Naive B cell (primary cell): Measurements from ENCODE around the gene PAPSS1. TPM values are rescaled to one million over a fixed set of nuclear protein-coding genes. Genes with fewer than 3 reads are reported as not detected.

Experiments used
- ATAC-seq, 2 donors: fragments of 150-1000 bp; cut with Tn5 transposase; 2 replicates each; pipeline ENCODE4 v1.10.0; 2021; ENCODE audit warnings: low read depth in 2 of 2, mild to moderate bottlenecking in 2 of 2, moderate library complexity in 2 of 2
- DNase-seq: peaks from one replicate; pipeline ENCODE4 v3.0.0; 2022
- H3K27ac Mint-ChIP-seq, 6 donors: one replicate each; pipeline ENCODE4 v1.8.0; 2020 to 2022; ENCODE audit warnings: mild to moderate bottlenecking in 6 of 6, mixed read lengths in 6 of 6, moderate library complexity in 5 of 6, inconsistent platforms in 2 of 6
- H3K27me3 Mint-ChIP-seq, 3 donors: one replicate each; pipeline ENCODE4 v1.8.0; 2021 to 2022; ENCODE audit warnings: mixed read lengths in 3 of 3, mild to moderate bottlenecking in 1 of 3
- H3K36me3 Mint-ChIP-seq, 2 donors: one replicate each; pipeline ENCODE4 v1.8.0; 2020 to 2022; ENCODE audit warnings: mixed read lengths in 2 of 2, inconsistent platforms in 1 of 2, mild to moderate bottlenecking in 1 of 2
- H3K4me1 Mint-ChIP-seq, 3 donors: one replicate each; pipeline ENCODE4 v1.8.0; 2020 to 2022; ENCODE audit warnings: mixed read lengths in 3 of 3, inconsistent platforms in 1 of 3, mild to moderate bottlenecking in 1 of 3, moderate library complexity in 1 of 3
- H3K4me3 Mint-ChIP-seq, 8 donors: one replicate each; pipeline ENCODE4 v1.8.0; 2020 to 2022; ENCODE audit warnings: mild to moderate bottlenecking in 8 of 8, mixed read lengths in 8 of 8, moderate library complexity in 8 of 8, inconsistent platforms in 2 of 8
- H3K9me3 Mint-ChIP-seq, 7 donors: one replicate each; pipeline ENCODE4 v1.8.0; 2020 to 2022; ENCODE audit warnings: mixed read lengths in 7 of 7, mild to moderate bottlenecking in 5 of 7, inconsistent platforms in 2 of 7, moderate library complexity in 1 of 7
- polyA plus RNA-seq, 6 donors: library from polyadenylated mRNA; unstranded; fragments of 300-500 nt; fragmentation: Illumina TruSeq; gene quantifications; one replicate each; pipeline ENCODE4 v1.2.3, GENCODE V29; 2021; ENCODE audit warnings: low read depth in 6 of 6

Gene PAPSS1
- polyA plus RNA-seq, 6 donors from 2014 or later, result 27.4 to 54.5 (median 33.6) TPM

- DNase-seq (no peak), ATAC-seq (no peak)
- no peak overlapping the region for H3K4me3 Mint-ChIP-seq
- no peak overlapping the region for H3K27ac Mint-ChIP-seq
- peaks cover 13 to 67% (median 39%) of the 10 kb centered on the region in 7 donors for H3K9me3 Mint-ChIP-seq
- H3K4me1 Mint-ChIP-seq, result no peaks in the 10 kb centered on the region
- peaks cover 0 to 17% of the 10 kb centered on the region in 2 donors for H3K36me3 Mint-ChIP-seq
- H3K27me3 Mint-ChIP-seq, result peaks cover 0 to 5% (median 0%) of the 10 kb centered on the region in 3 donors
Measured at GRCh38 chr4:107589269-107589668, 130.8 kb downstream of the PAPSS1 start.

GRCh38 chr4:107586371-107586770, 133.7 kb downstream of the PAPSS1 start:
- Mint-ChIP-seq H3K27me3 (no peaks in the 10 kb centered on the region), H3K36me3 (peaks cover 0 to 10% of the 10 kb centered on the region in 2 donors), H3K4me1 (no peaks in the 10 kb centered on the region), H3K9me3 (peaks cover 14 to 55% (median 48%) of the 10 kb centered on the region in 7 donors), H3K27ac (no peak overlapping the region), H3K4me3 (no peak overlapping the region)
- ATAC-seq, result no peak
- DNase-seq, result no peak

- H3K4me1 Mint-ChIP-seq, result no peaks in the 10 kb centered on the region
- H3K27ac Mint-ChIP-seq, result no peak overlapping the region
- no peaks in the 10 kb centered on the region for H3K36me3 Mint-ChIP-seq
- H3K4me3 Mint-ChIP-seq, result no peak overlapping the region
- ATAC-seq (no peak), DNase-seq (no peak)
- no peaks in the 10 kb centered on the region for H3K27me3 Mint-ChIP-seq
- peaks cover 14 to 27% (median 19%) of the 10 kb centered on the region in 7 donors for H3K9me3 Mint-ChIP-seq
Measured at GRCh38 chr4:107579099-107579498, 140.9 kb downstream of the PAPSS1 start.

GRCh38 chr4:107578321-107578720, 141.7 kb downstream of the PAPSS1 start:
- no peaks in the 10 kb centered on the region for H3K4me1 Mint-ChIP-seq
- H3K36me3 Mint-ChIP-seq, result no peaks in the 10 kb centered on the region

GRCh38 chr4:107577743-107578142, 142.3 kb downstream of the PAPSS1 start:
- Mint-ChIP-seq H3K9me3 (peaks cover 10 to 17% (median 14%) of the 10 kb centered on the region in 7 donors), H3K36me3 (no peaks in the 10 kb centered on the region), H3K27me3 (no peaks in the 10 kb centered on the region), H3K4me3 (no peak overlapping the region), H3K4me1 (no peaks in the 10 kb centered on the region), H3K27ac (no peak overlapping the region)
- no peak for DNase-seq
- ATAC-seq, result no peak

More at GRCh38 chr4:107578321-107578720, 141.7 kb downstream of the PAPSS1 start:
- H3K9me3 Mint-ChIP-seq, result peaks cover 12 to 19% (median 15%) of the 10 kb centered on the region in 7 donors
- H3K4me3 Mint-ChIP-seq, result no peak overlapping the region
- no peak for ATAC-seq
- H3K27ac Mint-ChIP-seq, result no peak overlapping the region
- no peaks in the 10 kb centered on the region for H3K27me3 Mint-ChIP-seq
- DNase-seq, result no peak

- Mint-ChIP-seq H3K4me3 (no peak overlapping the region), H3K36me3 (no peaks in the 10 kb centered on the region)
- ATAC-seq, result no peak
Measured at GRCh38 chr4:107575243-107575642, 144.8 kb downstream of the PAPSS1 start.

GRCh38 chr4:107572281-107572680, 147.8 kb downstream of the PAPSS1 start:
- DNase-seq, result no peak
- H3K27ac Mint-ChIP-seq, result no peak overlapping the region
- no peaks in the 10 kb centered on the region for H3K4me1 Mint-ChIP-seq
- H3K9me3 Mint-ChIP-seq, result peaks cover 2 to 27% (median 12%) of the 10 kb centered on the region in 7 donors
- peaks cover 0 to 5% (median 0%) of the 10 kb centered on the region in 3 donors for H3K27me3 Mint-ChIP-seq
- no peak overlapping the region for H3K4me3 Mint-ChIP-seq
- no peak for ATAC-seq
- H3K36me3 Mint-ChIP-seq, result no peaks in the 10 kb centered on the region

More at GRCh38 chr4:107575243-107575642, 144.8 kb downstream of the PAPSS1 start:
- no peak for DNase-seq
- Mint-ChIP-seq H3K9me3 (peaks cover 0 to 6% (median 2%) of the 10 kb centered on the region in 7 donors), H3K27ac (no peak overlapping the region), H3K4me1 (no peaks in the 10 kb centered on the region), H3K27me3 (no peaks in the 10 kb centered on the region)

GRCh38 chr4:107570952-107571351, 149.1 kb downstream of the PAPSS1 start:
- no peaks in the 10 kb centered on the region for H3K4me1 Mint-ChIP-seq
- no peak overlapping the region for H3K4me3 Mint-ChIP-seq
- peaks cover 0 to 5% (median 0%) of the 10 kb centered on the region in 3 donors for H3K27me3 Mint-ChIP-seq
- H3K36me3 Mint-ChIP-seq, result no peaks in the 10 kb centered on the region
- DNase-seq (no peak), ATAC-seq (no peak)
- peaks cover 7 to 36% (median 17%) of the 10 kb centered on the region in 7 donors for H3K9me3 Mint-ChIP-seq
- H3K27ac Mint-ChIP-seq, result no peak overlapping the region

- Mint-ChIP-seq H3K27me3 (peaks cover 0 to 5% (median 0%) of the 10 kb centered on the region in 3 donors), H3K4me1 (no peaks in the 10 kb centered on the region), H3K27ac (no peak overlapping the region), H3K4me3 (no peak overlapping the region), H3K9me3 (peaks cover 12 to 57% (median 20%) of the 10 kb centered on the region in 7 donors), H3K36me3 (peaks cover 0 to 3% of the 10 kb centered on the region in 2 donors)
- no peak for DNase-seq
- no peak for ATAC-seq
Measured at GRCh38 chr4:107564326-107564725, 155.7 kb downstream of the PAPSS1 start.

Other genes starting within 250 kb of the PAPSS1 start
- gene SGMS2, start 104.7 kb upstream of the PAPSS1 start, polyA plus RNA-seq, result under 1 TPM in 3 of 6 donors, not detected in 3; 0.04 to 0.06 (median 0.05) TPM
- gene CYP2U1, start 211.3 kb upstream of the PAPSS1 start, polyA plus RNA-seq, result 10 to 100 TPM; 11.3 to 25.6 (median 14.6) TPM